Cerebellar nuclear complex (tissue), 1 donor: ENCODE measurements around the gene THY1.

ENCODE experiments used
- DNase-seq, 2 experiments: peaks; one replicate each; lab custom pipeline; 2025; lab: John Stamatoyannopoulos, UW

Gene THY1

DNA sequence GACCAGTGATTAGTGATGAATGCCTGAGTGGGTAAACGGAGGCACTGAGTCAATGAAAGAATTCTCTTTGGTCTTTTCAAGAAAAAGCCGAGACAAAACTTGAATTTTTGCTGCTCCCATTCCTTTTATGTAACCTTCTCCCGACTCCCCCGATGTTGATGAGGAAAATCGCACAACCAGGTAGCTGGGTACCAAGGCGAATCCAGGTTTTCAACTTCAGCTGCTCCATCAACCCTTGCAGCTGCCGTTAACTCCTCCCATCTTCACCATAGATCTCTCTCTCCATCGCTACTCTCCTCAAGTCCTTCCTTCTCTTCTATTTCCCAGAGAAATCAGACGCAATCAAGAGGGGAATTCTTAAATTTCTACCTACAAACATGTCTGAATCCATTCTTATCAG, 40.9 kb downstream of the THY1 start:
- no peak for DNase-seq

- peak; percentile 65 to 97 for DNase-seq
Observed at GRCh38 chr11:119381181-119381988, 41.6 kb downstream of the THY1 start, which contains the start of gene USP2. USP2 (minus strand) TSS chr11:119381690; CDS start chr11:119373480, 8,210 bp downstream.

- no peak for DNase-seq
Observed at GRCh38 chr11:119380827-119381180, 42.2 kb downstream of the THY1 start.

- no peak for DNase-seq
Observed at GRCh38 chr11:119380160-119380826, 42.7 kb downstream of the THY1 start.

- DNase-seq = no peak
Observed at GRCh38 chr11:119378851-119379465, 44.0 kb downstream of the THY1 start.

- DNase-seq = no peak
Observed at GRCh38 chr11:119377961-119378667, 44.9 kb downstream of the THY1 start.

DNA sequence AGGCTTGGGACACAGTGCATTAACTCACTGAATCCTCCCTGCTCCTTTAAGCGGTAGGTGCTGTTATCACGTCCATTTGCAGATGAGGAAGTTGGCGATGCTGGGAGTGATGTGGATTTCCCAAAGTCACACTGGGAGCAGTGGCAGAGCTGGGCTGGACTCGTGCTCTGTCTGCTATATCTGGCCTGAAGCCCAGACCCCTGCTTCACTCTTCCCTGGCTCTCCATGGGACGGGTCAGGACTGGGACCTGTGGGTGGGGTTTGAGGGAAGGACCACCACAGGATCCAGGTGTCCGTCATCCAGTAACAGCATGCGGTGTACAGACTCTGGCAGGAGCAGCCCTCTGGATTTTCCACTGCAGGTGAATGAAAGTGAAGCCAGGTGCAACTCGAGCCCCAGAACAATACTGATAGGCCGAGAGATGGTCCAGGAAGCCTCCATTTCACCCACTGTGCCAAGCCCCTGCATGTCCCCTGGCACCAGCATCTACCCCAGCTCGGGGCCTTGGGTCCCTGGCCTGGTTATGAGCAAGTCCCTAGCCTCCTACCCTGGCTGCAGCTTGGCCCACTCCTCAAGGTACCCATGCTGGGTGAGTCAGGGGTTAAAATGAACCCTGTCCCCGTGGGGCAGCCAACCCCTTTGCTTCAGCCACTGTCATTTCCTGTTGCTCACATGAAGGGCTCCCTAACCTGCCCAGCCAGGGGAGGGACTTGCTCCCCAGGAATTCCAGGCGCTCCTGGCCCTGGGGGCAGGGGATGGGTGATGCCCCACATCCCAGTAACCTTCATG, 45.7 kb downstream of the THY1 start:
- no peak for DNase-seq

DNA sequence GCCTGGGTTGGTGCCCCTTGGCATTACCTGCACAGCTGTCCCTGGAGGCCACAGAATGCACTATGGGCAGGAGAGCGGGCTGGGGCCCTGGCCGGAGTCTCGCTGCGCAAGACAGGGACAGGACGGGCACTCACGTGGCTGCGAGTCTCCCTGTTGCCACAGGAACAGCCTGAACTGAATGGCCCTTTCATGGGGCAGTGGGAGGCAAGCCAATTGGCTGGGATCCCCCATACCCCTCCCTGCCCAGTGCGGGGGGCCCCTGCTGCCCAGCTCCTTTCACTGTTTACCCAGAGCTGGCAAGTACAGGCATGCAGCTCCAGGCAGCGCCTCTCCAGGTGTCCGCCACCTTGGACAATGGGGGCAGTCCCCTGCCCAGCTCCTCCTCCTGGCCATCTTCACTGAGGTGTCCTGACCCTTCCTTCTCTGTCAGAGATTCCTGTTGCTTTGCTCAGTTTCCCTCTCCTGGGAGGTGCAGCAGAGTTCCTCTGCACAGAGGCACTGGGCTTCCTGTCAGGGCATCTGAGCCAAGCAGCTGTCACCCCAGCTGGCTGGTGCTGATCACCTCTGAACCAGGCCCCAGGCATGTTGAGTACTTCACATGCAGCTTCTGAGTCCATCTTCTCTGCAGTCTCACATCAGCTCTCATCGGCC, 46.6 kb downstream of the THY1 start:
- DNase-seq = no peak

- DNase-seq = no peak
Observed at GRCh38 chr11:119375337-119376196, 47.4 kb downstream of the THY1 start.

DNA sequence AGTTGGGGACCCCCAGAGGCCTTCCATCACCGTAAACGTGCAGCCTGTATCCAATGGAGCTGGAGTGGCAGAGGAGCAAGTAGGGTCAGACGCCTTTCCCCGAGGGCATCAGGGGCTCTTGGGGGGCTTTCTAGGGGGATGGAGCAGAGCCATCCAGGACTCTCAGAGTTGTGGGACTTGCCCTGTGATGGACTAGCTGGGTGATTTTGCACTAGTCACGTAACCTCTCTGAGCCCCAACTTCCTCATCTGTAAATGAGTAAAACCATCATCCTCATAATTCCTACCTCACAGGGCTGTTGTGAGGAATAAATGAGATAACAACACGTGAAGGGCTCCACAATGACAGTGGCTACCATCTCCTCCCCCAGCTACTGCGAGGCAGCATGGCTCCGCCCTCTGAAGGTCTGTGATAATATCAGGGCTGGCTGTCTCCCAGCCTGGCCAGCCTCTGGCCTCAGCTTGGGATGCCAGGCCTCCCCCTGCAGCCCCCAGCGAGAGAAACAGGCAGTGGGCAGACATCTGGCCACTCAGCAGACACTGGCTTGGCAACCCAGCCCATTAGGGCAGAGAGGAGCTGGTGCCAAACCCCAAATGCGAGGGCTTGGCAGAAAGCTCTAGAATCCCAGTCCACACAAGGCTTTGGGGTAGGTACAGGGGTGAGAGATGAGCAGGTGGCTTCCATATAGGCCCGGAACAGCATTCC, 48.2 kb downstream of the THY1 start:
- no peak for DNase-seq

DNA sequence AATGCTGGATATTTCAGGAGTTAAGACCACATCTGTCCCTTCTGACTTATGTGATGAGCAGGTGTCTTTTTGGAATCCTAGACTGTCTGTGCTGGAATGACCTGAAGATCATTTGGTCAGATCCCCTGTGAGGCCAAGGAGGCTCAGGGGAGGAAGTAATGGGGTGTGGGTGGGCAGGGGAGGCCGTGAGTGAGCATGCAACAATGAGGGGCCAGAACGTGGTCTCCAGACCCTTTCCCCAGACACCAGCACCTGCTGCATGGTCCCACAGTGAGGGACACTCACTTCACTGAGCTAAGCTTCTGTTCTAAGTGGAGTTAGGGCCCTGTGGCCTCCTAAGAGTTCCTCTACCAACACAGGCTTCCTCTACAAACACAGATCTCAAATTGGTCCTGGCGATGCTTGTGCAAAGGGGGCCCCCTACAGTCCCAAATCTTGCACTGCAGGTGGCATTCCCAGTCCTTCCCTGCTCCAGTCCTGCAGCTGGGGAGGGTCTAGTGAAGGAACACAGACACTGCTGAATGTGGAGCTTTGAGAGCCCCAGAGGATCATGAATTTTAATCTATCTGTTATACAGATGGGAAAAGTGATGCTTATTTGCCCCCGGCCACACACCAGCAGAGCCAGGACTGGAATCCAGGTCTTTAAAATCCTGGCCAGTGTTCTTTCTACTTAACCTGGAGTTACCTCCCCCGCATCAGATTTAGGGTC, 48.9 kb downstream of the THY1 start:
- DNase-seq = peak in 1 of 2 experiments; percentile 37

DNA sequence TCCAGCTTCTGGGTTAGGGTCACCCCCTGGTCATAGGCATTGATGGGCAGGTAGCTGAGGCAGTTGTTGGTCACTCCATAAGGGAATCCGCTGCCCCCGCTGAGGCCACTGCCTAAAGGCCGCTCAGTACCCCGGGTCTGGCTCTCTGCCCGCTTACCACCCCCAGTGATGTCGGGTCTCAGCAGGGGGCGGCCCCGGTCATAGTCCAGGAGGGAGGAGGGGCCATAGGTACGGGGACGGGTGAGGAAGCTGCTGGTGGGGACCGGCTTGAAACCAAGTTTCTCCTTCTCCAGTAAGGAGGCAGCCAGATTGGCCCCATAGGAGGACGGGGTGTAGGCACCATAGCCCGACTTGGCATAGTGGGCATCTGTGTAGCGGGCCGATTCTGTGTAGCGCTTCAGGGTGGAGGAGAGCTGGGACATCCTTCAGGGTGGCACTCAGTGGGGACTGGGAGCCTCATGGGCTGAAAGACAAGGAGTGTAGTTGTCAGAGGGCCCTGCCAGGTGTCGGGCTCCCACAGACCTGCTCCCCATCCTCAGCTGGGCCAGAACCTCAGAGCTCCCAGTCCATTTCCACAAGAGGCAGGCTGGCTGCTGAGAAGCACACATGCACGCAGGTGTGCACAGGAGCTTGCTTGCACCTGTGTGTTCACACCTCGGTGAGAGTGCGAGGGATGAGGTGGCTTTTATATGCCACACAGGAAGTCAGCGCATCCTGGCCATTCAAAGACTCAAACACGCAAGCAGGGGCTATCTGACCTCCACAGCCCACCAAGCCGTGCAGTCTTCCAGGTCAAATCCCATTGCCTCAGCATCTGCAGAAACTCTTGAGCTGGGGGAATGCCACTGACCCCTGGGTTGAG, 49.7 kb downstream of the THY1 start:
- no peak for DNase-seq

DNA sequence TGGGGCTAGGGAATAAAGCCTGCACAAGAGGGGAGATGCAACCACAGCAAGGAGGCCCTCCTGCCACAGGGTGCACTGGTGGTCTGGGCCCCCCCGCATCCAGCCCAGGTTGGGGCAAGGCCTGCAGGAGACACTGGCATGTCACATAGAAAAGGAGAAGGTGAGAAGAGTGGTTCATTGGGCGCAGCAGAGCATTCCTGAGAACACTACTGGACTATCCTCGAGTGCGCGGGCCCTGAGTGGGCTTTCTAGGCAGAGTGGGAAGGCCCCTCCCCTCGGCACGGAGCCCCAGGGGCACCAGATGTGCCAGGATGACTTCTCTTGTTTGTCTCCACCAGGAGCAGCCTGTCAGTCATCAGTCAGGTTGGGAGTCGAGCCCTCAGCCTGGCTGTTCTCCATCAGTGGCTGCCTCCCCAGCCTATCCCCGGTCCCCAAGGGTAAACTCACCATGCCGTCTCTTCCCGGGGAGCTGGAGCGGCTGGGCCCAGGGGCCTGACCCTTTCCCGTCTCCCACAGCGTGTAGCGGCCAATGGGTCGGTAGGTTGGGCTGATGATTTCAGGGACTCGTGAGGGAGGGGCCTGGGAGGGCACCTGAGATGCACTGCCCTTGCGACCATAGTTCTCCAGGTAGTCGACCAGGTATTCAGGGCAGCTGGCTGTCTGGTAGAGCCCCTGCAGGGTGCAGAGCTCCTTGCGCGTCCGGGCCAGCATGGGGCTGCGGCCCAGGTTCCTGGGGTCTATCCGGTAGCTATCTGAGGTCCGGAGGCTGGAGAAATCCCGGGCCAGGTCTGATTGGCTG, 50.5 kb downstream of the THY1 start:
- DNase-seq = no peak

DNA sequence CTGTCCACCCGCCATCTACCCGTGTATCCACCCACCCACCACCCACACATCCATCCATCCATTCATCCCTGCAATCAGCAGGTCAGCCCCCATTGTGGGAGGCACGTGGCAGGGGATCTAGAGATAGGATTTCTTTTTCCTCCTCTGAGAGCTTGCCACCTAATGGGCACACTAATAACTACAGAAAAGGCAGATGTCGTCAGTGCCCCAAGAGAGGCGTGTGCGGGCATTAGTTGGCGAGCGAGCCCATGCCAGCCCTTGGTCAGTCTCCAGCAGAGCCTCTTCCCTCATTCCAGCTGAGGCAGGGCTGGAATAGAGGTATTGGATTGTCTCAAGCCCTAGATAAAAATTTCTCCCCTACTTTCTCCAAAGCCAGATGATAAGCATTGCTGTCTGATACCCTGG, 51.2 kb downstream of the THY1 start:
- no peak for DNase-seq

DNA sequence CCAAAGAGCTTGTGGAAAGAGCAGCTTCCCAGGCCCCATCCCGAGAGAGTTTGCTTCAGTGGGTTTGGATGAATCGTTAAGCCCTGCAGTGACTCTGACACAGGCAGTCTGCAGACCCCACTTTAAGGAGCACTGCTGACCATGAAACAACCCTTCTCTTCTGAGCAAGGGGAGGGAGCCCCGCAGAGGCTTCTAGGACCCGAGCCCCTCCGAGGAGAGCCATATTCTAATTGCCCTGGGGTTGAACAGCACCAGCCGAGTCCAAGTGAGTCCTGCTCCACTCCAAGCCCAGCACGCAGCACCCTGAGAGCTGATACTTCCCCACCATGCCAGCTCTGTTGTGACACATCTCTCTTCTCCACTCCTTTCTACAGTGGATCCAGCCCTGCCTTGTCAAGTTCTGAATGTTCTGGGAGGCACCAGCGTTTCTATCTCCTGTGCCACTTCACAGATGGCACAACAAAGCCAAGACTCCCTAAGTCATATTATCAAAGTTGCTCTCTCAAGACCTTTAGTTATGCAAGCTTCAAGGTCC, 51.8 kb downstream of the THY1 start:
- DNase-seq = no peak

DNA sequence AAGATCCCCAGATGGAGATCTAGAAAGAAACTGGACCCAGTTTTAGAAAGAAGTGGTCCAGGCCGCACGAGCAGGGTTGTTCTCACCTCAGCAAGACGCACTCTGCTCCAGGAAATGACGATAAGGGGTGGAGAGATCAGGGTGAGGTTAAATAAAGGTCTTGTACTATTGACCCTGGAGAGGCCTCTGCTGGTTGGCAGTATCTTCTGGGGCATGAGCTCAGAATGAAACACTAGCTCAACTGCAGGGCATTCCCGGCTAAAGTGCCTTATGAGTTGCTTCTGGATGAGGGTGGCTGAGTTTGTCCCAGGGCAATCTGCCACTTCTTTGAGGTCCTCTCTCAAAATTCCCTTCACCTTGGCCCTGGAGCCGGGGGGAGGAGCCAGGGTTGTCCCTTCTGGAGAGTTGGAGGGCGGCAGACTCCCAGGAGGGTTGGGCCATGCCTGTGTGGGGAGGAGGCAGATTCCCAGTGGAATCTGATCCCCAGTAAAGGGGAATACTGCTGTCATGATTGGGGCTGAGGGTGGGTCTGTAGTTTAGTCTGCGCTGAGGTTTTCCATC, 52.4 kb downstream of the THY1 start:
- no peak for DNase-seq
